Parathyroid adenoma (tissue), 2 donors: ENCODE data around the gene KRTAP21-2.

Experiments
- H2AFZ ChIP-seq: fragments of 300-600 bp; sonication (generic); one replicate; pipeline ENCODE4 v1.7.0; 2017; ENCODE audit warnings: antibody characterized with exemption, mild to moderate bottlenecking
- H3K27ac ChIP-seq: fragments of 300-600 bp; sonication (generic); one replicate; pipeline ENCODE4 v1.7.0; 2017
- H3K27me3 ChIP-seq: fragments of 300-600 bp; sonication (generic); one replicate; pipeline ENCODE4 v1.7.0; 2017; ENCODE audit warnings: low read length; ENCODE audit not compliant: control insufficient read depth, insufficient read depth
- H3K36me3 ChIP-seq: fragments of 300-600 bp; sonication (generic); one replicate; pipeline ENCODE4 v1.7.0; 2017; ENCODE audit warnings: low read length; ENCODE audit not compliant: control insufficient read depth, insufficient read depth
- H3K4me1 ChIP-seq: fragments of 300-600 bp; sonication (generic); one replicate; pipeline ENCODE4 v1.7.0; 2017; ENCODE audit warnings: control low read depth
- H3K4me2 ChIP-seq: fragments of 300-600 bp; sonication (generic); one replicate; pipeline ENCODE4 v1.7.0; 2017; ENCODE audit warnings: low read length
- H3K4me3 ChIP-seq: fragments of 300-600 bp; sonication (generic); one replicate; pipeline ENCODE4 v1.7.0; 2017; ENCODE audit warnings: low read depth, low read length
- H3K79me2 ChIP-seq: fragments of 300-600 bp; sonication (generic); one replicate; pipeline ENCODE4 v1.7.0; 2017; ENCODE audit warnings: control low read depth
- H3K9ac ChIP-seq: fragments of 300-600 bp; sonication (generic); one replicate; pipeline ENCODE4 v1.7.0; 2017; ENCODE audit warnings: mild to moderate bottlenecking
- H3K9me3 ChIP-seq: fragments of 300-600 bp; sonication (generic); one replicate; pipeline ENCODE4 v1.7.0; 2017; ENCODE audit warnings: low read length; ENCODE audit not compliant: control insufficient read depth
- TF ChIP-seq, protein P1 (sequence below): fragments of 300-600 bp; sonication (generic); IDR thresholded peaks from one replicate; pipeline ENCODE4 v1.7.0; 2017; ENCODE audit warnings: antibody characterized with exemption, mild to moderate bottlenecking
- donor health status: primary hyperparathyroidism.

KRTAP21-2 gene

GRCh38 chr21:30726726-30727125, 20.3 kb downstream of the KRTAP21-2 start:
- no peak overlapping the region for H3K4me2 ChIP-seq
- no peaks in the 10 kb centered on the region for H3K79me2 ChIP-seq
- TF ChIP-seq, protein P1, sequence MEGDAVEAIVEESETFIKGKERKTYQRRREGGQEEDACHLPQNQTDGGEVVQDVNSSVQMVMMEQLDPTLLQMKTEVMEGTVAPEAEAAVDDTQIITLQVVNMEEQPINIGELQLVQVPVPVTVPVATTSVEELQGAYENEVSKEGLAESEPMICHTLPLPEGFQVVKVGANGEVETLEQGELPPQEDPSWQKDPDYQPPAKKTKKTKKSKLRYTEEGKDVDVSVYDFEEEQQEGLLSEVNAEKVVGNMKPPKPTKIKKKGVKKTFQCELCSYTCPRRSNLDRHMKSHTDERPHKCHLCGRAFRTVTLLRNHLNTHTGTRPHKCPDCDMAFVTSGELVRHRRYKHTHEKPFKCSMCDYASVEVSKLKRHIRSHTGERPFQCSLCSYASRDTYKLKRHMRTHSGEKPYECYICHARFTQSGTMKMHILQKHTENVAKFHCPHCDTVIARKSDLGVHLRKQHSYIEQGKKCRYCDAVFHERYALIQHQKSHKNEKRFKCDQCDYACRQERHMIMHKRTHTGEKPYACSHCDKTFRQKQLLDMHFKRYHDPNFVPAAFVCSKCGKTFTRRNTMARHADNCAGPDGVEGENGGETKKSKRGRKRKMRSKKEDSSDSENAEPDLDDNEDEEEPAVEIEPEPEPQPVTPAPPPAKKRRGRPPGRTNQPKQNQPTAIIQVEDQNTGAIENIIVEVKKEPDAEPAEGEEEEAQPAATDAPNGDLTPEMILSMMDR = no peak
- no peaks in the 10 kb centered on the region for H3K4me1 ChIP-seq
- H3K27ac ChIP-seq = no peak overlapping the region
- H3K4me3 ChIP-seq = no peak overlapping the region
- H3K36me3 ChIP-seq = no peaks in the 10 kb centered on the region
- no peak overlapping the region for H3K9ac ChIP-seq
- no peaks in the 10 kb centered on the region for H3K27me3 ChIP-seq
- no peaks in the 10 kb centered on the region for H3K9me3 ChIP-seq
- no peak overlapping the region for H2AFZ ChIP-seq

DNA sequence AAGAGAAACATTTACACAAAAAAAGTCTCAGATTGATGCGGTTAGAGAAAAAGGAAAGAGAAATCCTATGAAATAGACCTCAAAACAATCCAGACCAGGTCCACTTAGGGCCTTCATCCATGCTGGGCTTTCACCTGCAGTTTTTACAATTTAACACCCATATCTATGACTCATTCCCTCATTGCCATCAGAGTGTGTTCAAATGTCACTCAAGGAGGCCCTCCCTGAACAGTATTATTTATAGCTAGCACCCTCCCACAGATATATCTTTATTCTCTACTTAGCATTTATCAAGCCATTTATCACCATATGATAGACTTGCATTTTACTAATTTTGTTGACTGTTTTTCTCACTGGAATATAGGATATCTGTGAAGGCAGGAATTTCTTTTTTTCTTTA, 27.7 kb downstream of the KRTAP21-2 start:
- H3K4me3 ChIP-seq = no peak overlapping the region
- no peak overlapping the region for H3K27ac ChIP-seq
- H3K36me3 ChIP-seq = no peaks in the 10 kb centered on the region
- H3K4me1 ChIP-seq = no peaks in the 10 kb centered on the region
- H3K4me2 ChIP-seq = no peak overlapping the region
- no peak overlapping the region for H2AFZ ChIP-seq
- no peaks in the 10 kb centered on the region for H3K79me2 ChIP-seq
- TF ChIP-seq, protein P1 = no peak
- no peaks in the 10 kb centered on the region for H3K9me3 ChIP-seq
- H3K9ac ChIP-seq = no peak overlapping the region
- H3K27me3 ChIP-seq = no peaks in the 10 kb centered on the region

DNA sequence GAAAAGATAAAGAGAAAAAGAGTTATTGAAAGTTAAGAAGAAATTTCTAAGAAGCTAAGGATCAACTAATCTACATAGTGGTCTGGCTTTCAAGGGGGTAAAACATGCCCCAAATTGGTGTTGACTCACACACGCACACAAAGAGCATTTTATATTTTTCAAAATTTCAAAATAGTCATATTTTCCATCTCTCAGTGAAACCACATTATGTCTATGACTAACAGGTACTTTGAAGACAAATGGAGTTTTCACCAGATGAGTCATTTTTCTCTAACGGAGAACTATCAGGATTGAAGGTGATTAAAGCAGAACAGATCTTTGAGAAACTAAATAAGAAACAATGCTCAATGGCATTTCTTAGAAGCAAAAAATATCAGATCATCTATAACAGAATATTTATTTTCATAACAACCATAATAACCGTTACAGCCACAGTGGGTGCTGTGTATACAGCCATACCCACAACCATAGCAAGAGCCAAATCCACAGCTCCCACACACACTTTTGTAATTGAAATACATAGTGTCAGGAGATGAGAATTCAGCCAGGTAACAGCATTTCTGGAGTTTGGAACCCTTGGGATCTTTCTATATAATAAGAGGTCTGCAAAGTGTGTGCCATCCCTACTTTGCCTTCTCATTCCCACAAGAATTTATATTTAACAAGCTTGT, 28.7 kb downstream of the KRTAP21-2 start, which contains the start of gene KRTAP21-3:
TSS of gene KRTAP21-3 (minus strand) at position 539 of the 671 bp plus-strand sequence. CDS start at position 521, 18 bp downstream.
- H3K9ac ChIP-seq = no peak within 1 kb of the TSS
- H2AFZ ChIP-seq = no peak within 1 kb of the TSS
- H3K4me3 ChIP-seq = no peak within 1 kb of the TSS
- no peak within 1 kb of the TSS for H3K27ac ChIP-seq
- no peaks in the 10 kb centered on the region for H3K9me3 ChIP-seq
- H3K36me3 ChIP-seq = no peaks in the 10 kb centered on the region
- no peaks in the 10 kb centered on the region for H3K27me3 ChIP-seq
- H3K4me2 ChIP-seq = no peak within 1 kb of the TSS
- TF ChIP-seq, protein P1 = no peak
- no peaks in the 10 kb centered on the region for H3K79me2 ChIP-seq
- no peaks in the 10 kb centered on the region for H3K4me1 ChIP-seq

GRCh38 chr21:30717105-30717504, 30.0 kb downstream of the KRTAP21-2 start:
- Histone ChIP-seq H3K36me3 (no peaks in the 10 kb centered on the region), H3K79me2 (no peaks in the 10 kb centered on the region), H3K4me2 (no peak overlapping the region), H2AFZ (no peak overlapping the region), H3K4me1 (no peaks in the 10 kb centered on the region), H3K4me3 (no peak overlapping the region), H3K27me3 (no peaks in the 10 kb centered on the region), H3K27ac (no peak overlapping the region), H3K9me3 (no peaks in the 10 kb centered on the region), H3K9ac (no peak overlapping the region)
- TF ChIP-seq, protein P1 = no peak

DNA sequence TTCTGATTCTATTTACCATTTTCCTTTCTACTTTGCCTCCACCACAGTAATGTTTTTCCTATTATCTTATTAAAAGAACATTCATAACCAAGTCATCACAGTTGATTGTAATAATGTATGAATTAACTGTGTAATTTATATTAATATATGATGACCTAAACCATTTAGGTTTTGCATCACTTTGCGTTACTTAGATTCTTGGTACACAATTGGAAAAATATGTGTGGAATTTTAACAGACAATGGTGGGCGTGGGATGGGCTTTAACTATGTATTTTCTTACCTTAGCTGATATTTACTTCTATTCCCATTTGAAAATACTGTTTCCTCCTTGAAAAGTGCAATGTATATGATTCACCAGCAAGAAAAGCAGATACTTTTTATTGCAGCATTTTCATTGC, 32.1 kb downstream of the KRTAP21-2 start:
- H3K27me3 ChIP-seq = no peaks in the 10 kb centered on the region
- H2AFZ ChIP-seq = no peak overlapping the region
- H3K79me2 ChIP-seq = no peaks in the 10 kb centered on the region
- no peak overlapping the region for H3K4me3 ChIP-seq
- no peaks in the 10 kb centered on the region for H3K9me3 ChIP-seq
- no peaks in the 10 kb centered on the region for H3K4me1 ChIP-seq
- no peak overlapping the region for H3K27ac ChIP-seq
- no peak overlapping the region for H3K4me2 ChIP-seq
- H3K36me3 ChIP-seq = no peaks in the 10 kb centered on the region
- TF ChIP-seq, protein P1 = no peak
- no peak overlapping the region for H3K9ac ChIP-seq
